ENCODE data around the gene CD300LF. TPM values are rescaled to one million over a fixed set of nuclear protein-coding genes. Genes with fewer than 3 reads are reported as not detected.

Gene CD300LF
- total RNA-seq, 1 donor from 2014 or later = 66.2 TPM

DNA sequence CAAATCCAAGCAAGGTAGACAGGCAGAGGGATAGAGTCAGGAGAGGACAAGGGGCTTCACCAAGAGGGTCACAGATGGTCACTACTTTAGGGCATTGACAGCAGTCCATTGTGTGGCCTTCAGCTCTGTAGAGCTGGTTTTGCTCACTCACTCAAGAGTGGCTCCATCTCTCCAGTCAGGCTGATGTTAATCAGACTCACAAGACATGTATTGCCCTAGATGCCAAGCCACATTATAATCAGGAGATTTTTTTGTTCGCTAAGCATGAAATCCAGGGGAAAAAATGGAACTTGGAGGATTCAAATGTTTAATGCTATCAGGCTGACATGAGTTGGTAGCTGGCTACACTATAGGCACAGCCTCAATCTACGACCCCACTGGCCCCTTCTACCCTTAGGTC, 32.5 kb downstream of the CD300LF start:
- no peak overlapping the region for H3K4me3 ChIP-seq
- H3K4me1 ChIP-seq = peaks cover 24% of the 10 kb centered on the region
- no peaks in the 10 kb centered on the region for H3K27me3 ChIP-seq (ENCODE audit: low read depth)
- ATAC-seq (no peak), DNase-seq (no peak)
- no peak overlapping the region for H3K27ac ChIP-seq
- intact Hi-C loops (cut with DNase I) = no loop called here
- no peaks in the 10 kb centered on the region for H3K9me3 ChIP-seq
- TF ChIP-seq, protein P1, sequence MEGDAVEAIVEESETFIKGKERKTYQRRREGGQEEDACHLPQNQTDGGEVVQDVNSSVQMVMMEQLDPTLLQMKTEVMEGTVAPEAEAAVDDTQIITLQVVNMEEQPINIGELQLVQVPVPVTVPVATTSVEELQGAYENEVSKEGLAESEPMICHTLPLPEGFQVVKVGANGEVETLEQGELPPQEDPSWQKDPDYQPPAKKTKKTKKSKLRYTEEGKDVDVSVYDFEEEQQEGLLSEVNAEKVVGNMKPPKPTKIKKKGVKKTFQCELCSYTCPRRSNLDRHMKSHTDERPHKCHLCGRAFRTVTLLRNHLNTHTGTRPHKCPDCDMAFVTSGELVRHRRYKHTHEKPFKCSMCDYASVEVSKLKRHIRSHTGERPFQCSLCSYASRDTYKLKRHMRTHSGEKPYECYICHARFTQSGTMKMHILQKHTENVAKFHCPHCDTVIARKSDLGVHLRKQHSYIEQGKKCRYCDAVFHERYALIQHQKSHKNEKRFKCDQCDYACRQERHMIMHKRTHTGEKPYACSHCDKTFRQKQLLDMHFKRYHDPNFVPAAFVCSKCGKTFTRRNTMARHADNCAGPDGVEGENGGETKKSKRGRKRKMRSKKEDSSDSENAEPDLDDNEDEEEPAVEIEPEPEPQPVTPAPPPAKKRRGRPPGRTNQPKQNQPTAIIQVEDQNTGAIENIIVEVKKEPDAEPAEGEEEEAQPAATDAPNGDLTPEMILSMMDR (IDR thresholded peaks at IDR 0.05) = no peak
- H3K36me3 ChIP-seq = no peaks in the 10 kb centered on the region

DNA sequence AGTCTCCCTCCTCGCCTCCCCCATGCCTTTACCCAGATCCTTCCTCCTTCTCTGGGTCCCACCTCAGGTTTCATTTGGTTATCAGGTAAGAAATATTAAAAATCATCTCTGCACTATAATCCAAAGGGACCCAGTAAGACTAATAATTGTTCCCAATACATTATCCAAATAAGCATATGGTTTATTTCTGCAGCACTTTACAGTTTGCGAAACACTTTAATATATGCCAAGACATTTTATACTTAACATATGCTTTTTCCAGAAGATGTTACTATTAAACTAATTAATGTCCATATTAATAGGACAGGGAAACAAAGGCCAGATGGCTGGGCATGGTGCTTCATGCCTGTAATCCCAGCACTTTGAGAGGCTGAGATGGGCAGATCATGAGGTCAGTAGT, 33.3 kb downstream of the CD300LF start:
- no peak for ATAC-seq

DNA sequence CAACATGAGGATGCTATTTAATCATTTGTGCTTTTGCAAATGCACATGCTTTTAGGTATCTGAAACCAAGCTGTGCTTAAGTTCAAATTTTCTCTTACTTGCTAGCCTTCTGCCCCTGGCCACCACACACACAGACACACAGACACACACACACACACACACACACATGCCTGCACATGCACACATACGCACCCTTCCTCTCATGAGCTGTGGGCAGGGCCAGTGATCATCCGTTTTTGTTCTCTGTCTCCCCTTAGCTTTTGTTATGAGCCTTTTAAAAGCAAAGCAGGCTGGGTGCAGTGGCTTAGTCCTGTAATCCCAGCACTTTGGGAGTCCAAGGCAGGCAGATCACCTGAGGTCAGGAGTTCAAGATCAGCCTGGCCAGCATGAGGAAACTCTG, 34.2 kb downstream of the CD300LF start:
- intact Hi-C loops (cut with DNase I) = no loop called here
- Histone ChIP-seq H3K4me1 (peaks cover 24% of the 10 kb centered on the region), H3K27me3 (ENCODE audit: low read depth) (no peaks in the 10 kb centered on the region), H3K27ac (no peak overlapping the region), H3K9me3 (no peaks in the 10 kb centered on the region), H3K36me3 (no peaks in the 10 kb centered on the region), H3K4me3 (no peak overlapping the region)
- DNase-seq = no peak
- ATAC-seq = no peak
- TF ChIP-seq, protein P1 (IDR thresholded peaks at IDR 0.05) = no peak

More for the DNA sequence above, 33.3 kb downstream of the CD300LF start:
- TF ChIP-seq, protein P1 (IDR thresholded peaks at IDR 0.05) = no peak
- Histone ChIP-seq H3K27me3 (ENCODE audit: low read depth) (no peaks in the 10 kb centered on the region), H3K27ac (no peak overlapping the region), H3K9me3 (no peaks in the 10 kb centered on the region), H3K4me1 (peaks cover 24% of the 10 kb centered on the region), H3K36me3 (no peaks in the 10 kb centered on the region), H3K4me3 (no peak overlapping the region)
- DNase-seq = no peak
- intact Hi-C loops (cut with DNase I) = no loop called here

DNA sequence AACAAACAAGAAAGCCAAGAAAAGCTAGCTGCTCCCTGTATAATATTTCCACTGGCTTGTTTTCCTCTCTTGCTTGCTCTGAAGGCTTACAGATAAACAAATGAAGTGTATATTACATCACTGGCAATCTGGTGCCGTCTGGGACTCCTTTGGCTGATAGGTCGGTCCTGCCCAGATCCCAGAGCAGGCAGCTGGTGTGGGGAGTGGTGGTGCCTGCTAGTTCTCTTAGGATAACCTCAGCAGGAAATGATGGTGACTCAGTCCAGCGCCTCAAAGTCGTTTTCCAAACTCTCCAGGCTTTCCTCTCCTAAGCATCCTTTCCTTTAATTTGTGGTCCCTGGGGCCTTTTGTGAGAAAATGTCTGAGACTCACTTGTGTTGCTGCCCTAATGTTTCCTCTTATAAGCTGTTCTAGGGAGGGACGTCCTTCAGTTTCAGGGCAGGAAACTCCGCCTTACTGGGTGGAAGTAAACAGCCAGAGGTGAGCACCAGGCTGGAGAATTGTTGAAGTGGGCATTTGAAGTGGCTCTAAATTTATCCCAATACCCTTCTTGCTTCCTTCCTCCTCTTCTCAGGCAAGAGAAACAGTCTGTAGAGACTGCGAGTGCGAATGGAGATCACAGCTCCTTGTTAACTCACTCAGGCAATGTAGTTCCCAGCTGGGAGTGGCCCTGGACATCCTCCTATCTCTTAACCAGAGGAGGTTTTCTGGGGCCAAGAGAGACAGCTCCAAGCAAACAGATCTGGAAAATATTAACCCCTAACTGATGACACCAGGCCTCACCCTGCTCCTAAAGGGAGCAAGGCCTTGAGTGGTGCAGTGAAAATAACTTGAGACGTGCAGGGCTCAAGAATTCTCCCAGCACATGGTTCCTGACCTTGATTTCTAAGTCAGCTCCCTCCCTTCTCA, 34.9 kb downstream of the CD300LF start:
- Histone ChIP-seq H3K27me3 (ENCODE audit: low read depth) (peaks cover 4% of the 10 kb centered on the region), H3K4me1 (peaks cover 24% of the 10 kb centered on the region), H3K9me3 (no peaks in the 10 kb centered on the region), H3K36me3 (no peaks in the 10 kb centered on the region), H3K4me3 (no peak overlapping the region), H3K27ac (peak overlapping the region; percentile 6)
- ATAC-seq (peak; percentile 75), DNase-seq (no peak)
- intact Hi-C loops (cut with DNase I) = no loop called here
- TF ChIP-seq, protein P1 (IDR thresholded peaks at IDR 0.05) = no peak

DNA sequence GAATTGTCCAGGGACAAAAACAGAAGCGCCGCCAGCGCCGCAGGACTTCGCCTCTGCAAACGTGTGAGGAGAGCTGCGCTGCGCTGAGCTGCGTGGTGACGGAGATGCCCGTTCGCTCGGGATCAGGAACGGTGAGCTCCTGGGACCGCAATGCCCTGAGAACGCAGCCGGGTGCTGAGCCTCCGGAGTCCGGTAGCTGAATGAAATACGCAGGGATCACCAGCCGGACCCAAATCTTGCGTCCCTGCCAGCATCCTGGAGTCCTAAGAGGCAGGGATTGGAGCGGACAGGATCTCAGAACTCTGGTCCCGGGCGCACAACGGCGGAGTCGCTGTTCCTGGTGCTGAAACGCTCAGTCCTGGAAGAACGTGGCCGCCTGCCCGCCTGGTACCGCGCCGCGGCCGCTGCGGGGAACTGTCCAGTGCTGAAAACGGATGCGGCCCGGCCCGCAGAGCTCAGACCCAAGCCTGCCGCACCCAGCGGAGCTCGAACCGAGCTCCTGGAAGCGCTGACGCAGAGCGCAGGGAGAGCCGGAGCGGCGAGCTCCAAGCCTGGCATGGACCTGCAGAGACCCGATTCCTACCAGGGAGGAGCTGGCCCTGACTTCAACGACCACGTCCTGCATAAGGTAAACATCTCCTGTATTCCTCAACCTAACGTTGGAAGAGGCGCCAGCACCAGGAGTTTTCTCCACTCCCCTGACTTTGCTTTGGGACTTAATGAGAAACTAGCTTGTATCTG, 41.5 kb downstream of the CD300LF start:
- intact Hi-C loops (cut with DNase I) = no loop called here
- DNase-seq (peak; percentile 88), ATAC-seq (peak; percentile 89 to 97)
- Histone ChIP-seq H3K4me1 (no peaks in the 10 kb centered on the region), H3K9me3 (no peaks in the 10 kb centered on the region), H3K4me3 (no peak overlapping the region), H3K27me3 (ENCODE audit: low read depth) (peaks cover 22% of the 10 kb centered on the region), H3K27ac (no peak overlapping the region), H3K36me3 (no peaks in the 10 kb centered on the region)
- TF ChIP-seq, protein P1 (IDR thresholded peaks at IDR 0.05) = no peak

Data from lower lobe of right lung (tissue), 2 donors.